ENCODE measurements around the gene METTL16. TPM values are rescaled to one million over a fixed set of nuclear protein-coding genes. Genes with fewer than 3 reads are reported as not detected.

The METTL16 gene
- total and polyA plus RNA-seq, 2 of the 8 experiments (the other 6 are each of a cell fraction or from before 2014, with no cell fraction given): 22.8 to 59.4 TPM

DNA sequence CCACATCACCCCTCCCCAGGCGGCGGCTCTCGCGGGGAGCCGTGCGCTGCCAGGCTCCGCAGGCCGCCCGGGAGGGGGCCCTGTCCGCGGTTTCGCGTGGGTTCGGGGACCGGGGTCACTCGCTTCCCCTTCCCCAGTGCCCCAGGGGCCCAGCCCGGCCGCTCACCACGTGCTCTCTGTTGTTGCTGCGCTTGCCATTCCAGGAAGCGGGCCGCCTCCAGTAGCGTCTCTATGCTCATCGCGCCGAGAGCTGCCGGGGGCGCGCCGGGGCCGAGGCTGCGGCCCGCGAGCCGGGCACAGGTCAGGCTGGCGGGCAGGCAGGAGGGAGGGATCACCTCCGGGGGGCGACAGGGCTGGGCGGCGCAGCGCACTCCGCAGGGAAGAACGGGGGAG, 111.2 kb downstream of the METTL16 start:
- Histone ChIP-seq H2BK20ac (ENCODE audit: low read length) (no peak overlapping the region), H3K79me1 (ENCODE audit: low read depth, low read length) (peaks cover 21% of the 10 kb centered on the region), H3K23ac (ENCODE audit: insufficient read length) (no peak overlapping the region), H2BK12ac (ENCODE audit: low read depth, low read length) (no peak overlapping the region; the same call in 1 of the 2 replicates), H3K18ac (ENCODE audit: extremely low read depth, low read length) (peak overlapping the region; percentile 7; the same call in 1 of the 2 replicates), H3K4me2 (ENCODE audit: insufficient read depth in 1 of 2, low read depth in 2 of 2, low read length in 2 of 2) (peak overlapping the region; percentile 94 to 97), H3K23me2 (ENCODE audit: low read depth, low read length) (peaks cover 22% of the 10 kb centered on the region), H2BK5ac (ENCODE audit: low read depth, low read length) (peak overlapping the region; percentile 88), H3K27ac (ENCODE audit: low read depth, low read length) (peak overlapping the region; percentile 89), H4K20me1 (replicated peaks in 1 of 2; ENCODE audit: control insufficient read depth in 1 of 2, insufficient read depth in 2 of 2, low read length in 2 of 2) (peaks cover 5 to 15% of the 10 kb centered on the region in 2 experiments), H2AFZ (ENCODE audit: low read length) (no peak overlapping the region), H3K4ac (replicated peaks; ENCODE audit: insufficient read length, low read depth, low read length) (no peak overlapping the region), H3K27me3 (replicated peaks in 1 of 4; ENCODE audit: control insufficient read depth in 3 of 4, extremely low read depth in 1 of 4, insufficient read depth in 3 of 4, low read length in 3 of 4) (peaks cover 0 to 2% (median 0%) of the 10 kb centered on the region in 4 experiments; a peak in 2 of 7 replicates), H3K56ac (replicated peaks; ENCODE audit: insufficient read length, low read depth, low read length) (peak overlapping the region; percentile 33), H4K5ac (ENCODE audit: insufficient read length, low read depth, low read length) (no peak overlapping the region), H2AK5ac (ENCODE audit: low read depth, low read length) (no peak overlapping the region), H3K14ac (ENCODE audit: insufficient read length) (no peak overlapping the region), H3K4me3 (ENCODE audit: extremely low read depth in 1 of 4, insufficient read depth in 2 of 4, low read depth in 3 of 4, low read length in 4 of 4) (peak overlapping the region; percentile 84 to 96 (median 86)), H3K9ac (replicated peaks in 1 of 4; ENCODE audit: extremely low read depth in 1 of 4, low read depth in 3 of 4, low read length in 3 of 4) (peak overlapping the region; percentile 63 to 83 (median 82); a peak in 6 of 7 replicates), H3K9me3 (ENCODE audit: insufficient read depth in 2 of 2, low read depth in 1 of 2, low read length in 1 of 2) (no peaks in the 10 kb centered on the region), H2BK120ac (replicated peaks; ENCODE audit: low read depth, low read length) (no peak overlapping the region), H3K36me3 (ENCODE audit: control insufficient read depth in 2 of 4, insufficient read depth in 4 of 4, low read length in 3 of 4) (no peaks in the 10 kb centered on the region), H4K91ac (replicated peaks; ENCODE audit: insufficient read length, low read length) (no peak overlapping the region), H2BK15ac (ENCODE audit: low read length) (no peak overlapping the region), H3K4me1 (replicated peaks in 1 of 4; ENCODE audit: control insufficient read depth in 3 of 4, insufficient read depth in 4 of 4, low read length in 3 of 4) (peaks cover 11 to 35% (median 26%) of the 10 kb centered on the region in 4 experiments), H3K79me2 (ENCODE audit: control insufficient read depth in 1 of 2, insufficient read depth in 2 of 2, low read length in 2 of 2) (peaks cover 0 to 31% of the 10 kb centered on the region in 2 experiments; a peak in 2 of 4 replicates), H4K8ac (ENCODE audit: extremely low read depth, insufficient read depth, low read length) (peak overlapping the region; percentile 80)
- TF ChIP-seq FOSL1 (IDR thresholded peaks at IDR 0.05; ENCODE audit: insufficient read depth, low read depth, low read length): no peak
- peak in 1 of 2 experiments; percentile 55; a peak in 1 of 4 replicates for TF ChIP-seq HDAC2 (IDR thresholded peaks at IDR 0.05; ENCODE audit: borderline replicate concordance in 1 of 2, low read depth in 2 of 2, low read length in 2 of 2)
- TF ChIP-seq JUN (IDR thresholded peaks at IDR 0.05; ENCODE audit: low read depth, low read length): no peak
- no peak for TF ChIP-seq TAF7 (optimal IDR thresholded peaks at IDR 0.05; ENCODE audit: borderline replicate concordance, low read depth, low read length)
- no peak for TF ChIP-seq SIRT6 (IDR thresholded peaks at IDR 0.05; ENCODE audit: low read length)
- no peak for TF ChIP-seq ZNF274 (IDR thresholded peaks at IDR 0.05; ENCODE audit: borderline replicate concordance, extremely low read depth, low read length)
- TF ChIP-seq, protein P1, sequence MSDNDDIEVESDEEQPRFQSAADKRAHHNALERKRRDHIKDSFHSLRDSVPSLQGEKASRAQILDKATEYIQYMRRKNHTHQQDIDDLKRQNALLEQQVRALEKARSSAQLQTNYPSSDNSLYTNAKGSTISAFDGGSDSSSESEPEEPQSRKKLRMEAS (IDR thresholded peaks at IDR 0.05): peak; percentile 93
- peak in 1 of 2 experiments; percentile 71 for TF ChIP-seq SIN3A (conservative IDR thresholded peaks at IDR 0.05 in 1 of 2, IDR thresholded peaks at IDR 0.05 in 1 of 2; ENCODE audit: low read depth in 1 of 2, low read length in 2 of 2)
- WGBS, 2 experiments (ENCODE audit: extremely low coverage in 1 of 2, insufficient coverage in 1 of 2, insufficient read length in 1 of 2, insufficient replicate concordance in 2 of 2, low coverage in 1 of 2, low lambda C conversion rate in 2 of 2, missing lambda C conversion rate in 1 of 2): 0% methylated on average over 19 of the region's 43 CpGs; no CpG with 5 or more reads in 1 of the 2 experiments
- CTCF ChIA-PET (ENCODE audit: partially characterized antibody): interaction anchor here (5.7 to 8.8 kb wide), 2 partner anchors 11 to 19 kb away, joined by 24 to 80 read pairs; no protein-coding TSS in a partner anchor
- POLR2A ChIA-PET (ENCODE audit: partially characterized antibody): interaction anchor here (0.9 to 8.8 kb wide), 10 partner anchors 12 to 310 kb away, joined by 3 to 193 read pairs (median 4); partner anchors contain the start of gene METTL16
- no peak for FAIRE-seq
- DNase-seq (ENCODE audit: low read depth in 1 of 2, low spot score in 2 of 2): peak in 1 of 2 experiments; percentile 81
